MM.1S (cell line): ENCODE measurements around the gene SLC16A10.

Experiments
- CTCF ChIP-seq: fragments of 300-600 bp; sonication (generic); IDR thresholded peaks from 2 replicates; pipeline ENCODE4 v1.5.1; 2016; ENCODE audit warnings: antibody characterized with exemption, low read length, mixed read lengths
- EZH2 ChIP-seq: fragments of 300-600 bp; sonication (generic); optimal IDR thresholded peaks from 2 replicates; pipeline ENCODE3; 2017; ENCODE audit warnings: low read depth, mild to moderate bottlenecking, antibody characterized with exemption, low read length, mixed read lengths
- EZH2phosphoT487 ChIP-seq: fragments of 300-600 bp; sonication (generic); IDR thresholded peaks from 2 replicates; pipeline ENCODE4 v1.6.1; 2018; ENCODE audit warnings: antibody characterized with exemption, low read length

- TF ChIP-seq CTCF (no peak), EZH2phosphoT487 (no peak), EZH2 (no peak)
These were observed 117.6 kb downstream of the SLC16A10 start for GRCh38 chr6:111204881-111205280.
